Amygdala (tissue), 56 donors: ENCODE results near the gene TEP1.
"Not testable (repeated sequence)": the region's sequence is repeated elsewhere in the genome, so short reads cannot be mapped to it uniquely, and the experiment has no call there.

ENCODE experiments used
- DNase-seq, 56 donors: peaks; one replicate each; lab custom pipeline; 2025; lab: John Stamatoyannopoulos, UW

The TEP1 gene

DNA sequence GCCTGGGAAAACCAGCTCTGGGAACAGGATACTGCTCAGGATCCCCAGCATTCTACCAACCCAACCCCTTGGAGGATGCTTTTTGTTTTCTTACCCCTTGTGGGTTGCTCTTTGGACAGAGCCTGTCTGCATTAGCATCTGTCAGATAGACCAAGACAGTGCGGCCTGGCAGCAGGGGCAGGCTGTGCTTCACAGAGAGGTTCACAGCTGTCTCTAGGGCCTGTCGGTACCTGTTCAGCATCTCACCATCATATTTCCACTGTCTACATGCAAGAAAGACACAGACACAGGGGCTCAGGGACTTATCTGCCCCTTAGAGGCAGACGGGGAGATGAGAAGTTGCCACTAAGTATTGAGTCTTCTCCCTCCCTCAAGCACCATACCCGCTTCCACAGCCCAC, 21.8 kb downstream of the TEP1 start:
- no peak for DNase-seq

DNA sequence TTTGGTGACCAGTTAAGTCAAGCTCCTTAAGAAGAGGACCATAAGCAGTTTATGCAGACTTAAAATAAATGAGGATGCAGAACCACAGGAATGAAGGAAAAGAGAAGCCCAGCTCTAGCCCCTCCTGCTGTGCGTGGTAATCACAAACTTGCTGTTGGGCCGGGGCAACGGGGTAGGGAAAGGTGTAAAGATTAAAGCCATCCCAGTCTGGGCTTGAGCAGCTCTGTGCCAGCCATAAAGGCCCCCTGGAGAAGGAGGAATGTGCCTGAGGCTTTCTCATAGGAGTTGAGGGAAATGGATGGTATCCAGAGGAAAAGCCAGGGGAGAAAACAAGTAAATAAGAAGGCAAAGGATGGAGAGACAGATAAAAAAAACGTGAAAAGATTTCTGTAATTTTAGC, 25.1 kb downstream of the TEP1 start:
- DNase-seq = no peak

DNA sequence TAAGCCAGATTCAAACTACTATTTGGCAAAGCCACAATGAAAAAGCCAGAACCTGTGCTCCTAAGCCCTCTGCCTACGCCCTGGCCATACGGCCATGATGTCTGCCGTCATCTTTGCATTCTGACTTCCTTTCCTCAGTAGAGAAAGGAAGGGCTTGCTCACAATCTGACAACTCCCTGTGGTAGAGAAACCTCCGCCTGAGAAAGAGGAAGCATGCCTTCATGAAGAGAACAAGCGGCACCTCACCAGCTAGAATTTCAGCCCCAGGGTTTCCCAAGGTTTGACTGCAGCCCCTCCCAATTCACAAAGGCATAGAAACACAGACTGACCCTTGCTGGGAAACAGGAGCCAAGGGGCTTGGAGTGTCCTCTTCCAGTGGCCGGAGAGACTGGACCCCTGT, 25.7 kb downstream of the TEP1 start:
- no peak for DNase-seq

DNA sequence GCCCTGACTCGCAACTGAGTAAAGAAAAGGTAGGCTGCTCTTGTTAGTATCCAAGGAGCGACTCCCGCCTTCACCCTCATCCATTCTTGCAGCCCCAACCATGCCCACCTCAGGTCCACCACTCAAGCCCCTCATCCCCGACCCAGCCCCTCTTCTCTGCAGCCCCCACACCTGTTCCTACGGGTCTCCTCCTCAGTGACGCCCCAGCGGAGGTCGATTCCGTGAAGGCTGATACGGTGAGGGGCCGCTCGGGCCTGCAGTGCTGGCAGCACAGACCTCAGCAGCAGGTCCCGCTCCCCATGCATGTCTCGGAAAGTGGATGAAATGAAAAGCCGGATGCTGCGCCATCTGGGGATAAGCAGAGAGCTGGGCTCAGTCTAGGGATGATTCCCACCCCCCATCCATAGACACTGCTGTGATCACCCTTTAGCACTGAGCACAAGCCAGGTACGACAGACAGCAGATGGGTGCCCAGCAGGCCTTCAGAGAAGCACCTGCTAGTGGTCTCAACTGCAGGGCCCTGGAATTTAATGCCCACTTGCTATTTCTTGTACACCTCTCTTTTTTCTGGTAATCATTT, 26.9 kb downstream of the TEP1 start:
- no peak for DNase-seq

DNA sequence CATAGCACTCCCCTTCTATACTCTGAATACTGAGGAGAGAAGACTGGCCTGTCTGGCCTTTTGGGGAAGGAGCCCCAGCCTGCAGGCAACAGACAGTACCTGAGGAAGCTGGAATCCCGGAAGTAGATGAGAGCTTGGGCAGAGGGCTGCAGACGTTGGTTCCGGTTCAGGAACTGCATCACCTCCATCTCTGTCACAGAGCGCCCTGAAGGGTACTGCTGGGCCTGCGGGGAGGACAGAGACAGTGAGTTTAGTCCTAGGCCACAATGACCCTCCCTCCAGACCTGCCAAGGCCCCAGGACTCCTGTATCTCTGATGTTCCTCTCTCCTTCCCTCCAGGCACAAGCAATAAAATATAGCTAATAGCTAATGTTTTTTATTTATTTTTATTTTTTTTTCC, 28.4 kb downstream of the TEP1 start:
- DNase-seq = no peak

DNA sequence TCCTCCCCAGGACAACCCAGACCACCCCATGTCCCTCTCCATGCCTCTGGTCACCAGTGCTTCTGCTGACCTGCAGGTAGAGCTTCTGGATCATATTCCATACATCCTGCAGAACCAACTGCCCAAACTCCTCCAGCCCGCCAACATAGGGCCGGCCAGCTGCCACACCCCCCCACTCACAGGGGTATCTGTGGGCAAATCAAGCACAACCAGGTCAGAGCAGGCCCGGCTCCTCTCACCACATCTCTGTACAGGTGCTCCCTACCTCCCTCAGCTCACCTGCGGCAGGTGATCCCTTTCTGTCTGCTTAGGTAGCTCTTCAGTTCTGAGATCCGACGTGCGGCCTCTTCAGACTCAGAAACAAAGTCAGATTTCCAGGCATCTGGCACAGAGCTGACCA, 29.0 kb downstream of the TEP1 start:
- DNase-seq = no peak

DNA sequence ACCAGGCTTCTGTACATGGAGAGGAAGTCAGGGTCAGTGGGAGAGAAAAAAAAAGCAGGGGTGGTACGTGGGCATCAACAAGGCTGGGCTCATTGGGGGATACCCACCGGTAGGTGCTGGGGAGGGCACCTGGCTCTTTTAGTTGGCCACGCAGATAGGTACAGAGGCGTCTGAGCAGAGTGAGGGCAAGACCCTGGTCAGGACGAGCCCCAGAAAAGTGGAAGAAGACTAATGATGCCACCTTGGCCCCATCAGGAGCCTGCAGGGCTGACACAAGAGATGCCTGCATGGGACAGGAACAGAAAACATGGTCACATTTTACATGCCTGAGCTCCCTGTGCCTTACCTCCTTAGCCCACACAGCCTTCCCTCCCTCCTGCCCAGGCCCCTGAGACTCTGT, 29.7 kb downstream of the TEP1 start:
- no peak for DNase-seq

DNA sequence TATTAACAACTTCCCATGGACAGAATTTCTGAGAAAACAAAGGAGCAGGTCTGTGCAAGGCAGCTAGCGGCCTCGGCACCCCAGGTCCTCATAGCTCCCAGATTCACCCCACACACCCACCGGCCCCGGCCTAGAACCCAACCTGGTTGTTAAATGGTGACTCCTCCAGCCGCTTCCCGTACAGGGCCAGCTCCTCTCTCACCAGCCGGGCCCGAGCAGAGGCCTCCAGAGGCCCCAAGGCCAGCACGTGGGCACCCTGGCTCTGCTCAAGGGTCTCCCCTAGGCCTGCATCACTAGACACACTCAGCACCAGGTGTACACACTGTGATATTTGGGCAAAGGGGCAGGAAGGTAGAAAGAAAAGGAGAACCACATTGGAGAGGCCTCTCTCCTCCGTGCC, 30.3 kb downstream of the TEP1 start:
- DNase-seq = no peak

DNA sequence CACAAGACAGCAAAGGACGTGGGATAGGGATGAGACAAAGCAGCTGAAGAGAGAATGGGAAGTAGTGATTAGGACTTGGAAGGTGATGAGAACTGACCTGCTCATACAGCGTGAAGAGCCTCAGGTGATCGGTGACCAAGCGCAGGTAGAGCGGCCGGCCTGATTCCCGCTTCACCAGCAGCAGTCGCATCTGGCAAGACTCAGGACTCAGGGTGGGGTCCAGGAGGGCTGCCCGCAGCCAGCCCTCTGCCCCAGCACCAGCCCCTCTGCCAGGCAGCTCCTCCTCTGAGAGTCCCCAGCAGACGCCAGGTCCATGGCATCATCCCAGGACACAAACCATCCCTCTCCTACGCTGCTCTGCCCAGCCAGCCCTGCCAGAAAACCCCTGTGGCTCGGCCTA, 30.8 kb downstream of the TEP1 start:
- no peak for DNase-seq

DNA sequence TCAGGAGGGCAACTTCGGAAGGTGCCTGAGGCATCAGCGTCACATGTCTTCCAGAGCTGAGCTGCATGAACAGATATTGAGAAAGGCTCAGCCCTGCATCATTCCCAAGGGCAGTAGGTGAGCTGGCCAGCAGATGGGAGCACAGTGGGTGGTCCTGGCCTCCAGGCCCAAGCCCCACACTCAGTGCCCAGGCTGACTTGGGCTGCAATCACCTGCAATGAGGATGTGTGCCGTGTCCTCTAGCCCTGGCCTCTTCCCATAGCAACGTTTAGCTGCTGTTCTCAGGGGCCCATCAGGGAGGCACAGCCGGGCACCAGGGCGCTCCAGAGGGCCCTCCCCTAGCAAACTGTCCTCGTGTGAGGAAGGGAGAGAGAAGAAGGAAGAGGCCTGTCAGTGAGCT, 32.0 kb downstream of the TEP1 start:
- DNase-seq = no peak

DNA sequence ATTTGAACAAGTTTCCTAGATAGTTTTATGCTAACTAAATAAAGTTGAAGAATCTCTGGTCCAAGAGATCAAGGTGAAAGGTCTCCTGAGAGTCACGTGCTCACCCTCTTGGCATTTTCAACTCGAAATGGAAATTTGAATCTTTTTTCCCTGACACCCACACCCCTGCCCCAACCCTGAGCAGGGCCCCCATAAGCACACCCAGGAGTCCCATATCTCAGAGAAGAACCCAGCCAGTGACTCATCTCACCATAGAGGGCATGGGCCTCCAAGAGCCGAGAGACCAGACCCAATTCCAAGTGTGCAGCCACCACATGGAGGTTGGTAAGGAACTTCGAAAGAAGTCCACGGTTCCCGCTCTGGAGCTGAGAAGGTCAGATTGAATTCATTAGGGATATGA, 32.6 kb downstream of the TEP1 start:
- no peak for DNase-seq

DNA sequence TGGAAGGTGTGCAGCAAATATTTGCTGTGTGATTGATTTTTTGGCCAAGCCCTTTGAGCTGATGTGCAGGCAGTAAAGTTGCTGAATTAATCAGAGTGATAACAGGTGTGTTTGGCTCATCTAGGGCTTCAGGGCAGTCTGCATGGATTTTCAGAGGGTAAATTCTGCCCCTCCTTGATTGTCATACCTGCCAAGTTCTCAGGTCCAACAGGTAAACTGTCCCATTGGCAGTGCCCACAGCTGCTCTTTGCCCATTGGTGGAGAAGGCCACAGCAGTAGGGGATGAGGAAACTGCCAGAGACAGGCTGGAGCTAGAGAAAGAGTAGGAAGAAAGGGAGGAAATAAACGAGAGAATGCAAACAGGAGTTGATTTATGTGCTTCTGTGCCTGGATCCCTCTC, 33.6 kb downstream of the TEP1 start:
- no peak for DNase-seq

DNA sequence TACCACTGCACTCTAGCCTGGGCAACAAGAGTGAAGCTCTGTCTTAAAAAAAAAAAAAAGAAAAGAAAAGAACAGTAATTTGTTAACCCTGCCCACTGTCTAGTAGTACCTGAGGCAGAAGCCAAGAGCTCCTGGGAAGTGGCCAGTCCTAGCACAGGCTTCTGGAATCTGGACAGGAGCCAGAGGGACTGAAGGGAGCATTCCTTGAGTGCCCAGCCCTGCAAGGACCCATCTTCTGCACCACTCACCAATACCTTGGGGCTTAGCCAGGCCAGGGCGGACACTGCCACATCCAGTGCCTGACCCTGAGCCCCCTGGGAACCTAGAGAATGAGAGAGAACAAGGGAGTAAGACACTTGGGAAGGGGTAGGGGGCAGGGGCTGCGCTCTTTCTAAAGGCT, 36.1 kb downstream of the TEP1 start:
- no peak for DNase-seq

DNA sequence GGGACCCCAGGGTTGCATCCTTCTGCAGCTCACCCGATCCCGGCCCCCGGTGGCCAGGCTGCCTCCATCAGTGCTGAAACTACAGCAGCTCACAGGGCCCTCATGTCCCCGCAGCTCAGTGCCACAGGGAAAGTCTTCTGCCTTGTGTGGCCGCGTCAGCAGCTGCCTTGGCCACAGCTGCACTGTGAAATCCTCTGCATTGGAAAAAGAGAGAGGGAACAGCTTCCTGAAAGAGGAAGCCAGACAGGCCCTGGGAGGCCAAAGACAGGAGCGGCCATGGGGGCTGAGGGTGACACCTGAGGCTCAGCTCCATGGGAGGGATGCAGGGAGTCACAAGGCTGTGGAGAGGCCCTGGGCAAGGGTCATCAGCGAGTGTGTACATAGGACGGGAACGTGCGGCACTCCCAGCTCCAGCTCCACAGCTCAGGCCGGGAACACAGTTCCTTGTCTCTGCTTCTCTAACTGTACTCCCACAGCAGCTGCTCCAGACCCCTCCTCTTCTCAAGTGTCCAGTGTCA, 37.2 kb downstream of the TEP1 start:
- DNase-seq = no peak

DNA sequence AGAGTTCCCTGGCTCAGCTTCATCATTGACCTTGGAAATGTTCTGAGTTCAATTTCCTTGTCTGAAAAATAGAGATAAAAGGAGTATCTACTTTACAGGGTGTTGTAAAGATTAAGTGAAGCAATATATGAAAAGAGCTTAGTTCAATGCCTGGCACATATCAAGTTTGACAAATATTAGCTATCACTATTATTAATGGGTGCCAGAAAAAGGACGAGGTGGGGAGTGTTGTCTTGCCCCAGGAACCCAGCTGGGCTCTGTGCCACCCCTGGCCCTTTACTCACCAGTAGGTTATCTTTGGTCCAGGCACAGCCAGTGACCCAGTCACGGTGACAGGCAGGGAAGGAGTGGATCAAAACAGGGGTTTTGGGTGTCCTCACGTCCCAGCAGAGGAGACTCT, 37.8 kb downstream of the TEP1 start:
- no peak for DNase-seq

DNA sequence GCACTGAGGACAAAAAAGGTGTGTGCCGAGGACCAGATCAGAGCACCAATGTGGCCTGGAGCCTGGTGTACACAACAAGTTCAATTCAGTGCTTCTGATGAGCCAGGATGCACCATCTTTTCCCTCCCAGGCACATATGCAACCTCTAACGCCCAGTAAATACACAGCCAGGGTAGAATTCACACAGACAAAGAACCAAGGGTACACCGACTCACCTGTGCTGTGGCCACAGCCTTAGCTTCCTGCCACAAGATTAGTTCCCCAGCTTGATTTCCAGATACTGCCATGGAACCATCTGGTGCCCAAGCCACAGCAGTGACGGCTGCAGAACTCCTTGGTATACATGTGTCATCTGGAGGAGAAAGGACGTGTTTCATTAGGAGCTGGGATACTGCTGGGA, 40.5 kb downstream of the TEP1 start:
- no peak for DNase-seq

DNA sequence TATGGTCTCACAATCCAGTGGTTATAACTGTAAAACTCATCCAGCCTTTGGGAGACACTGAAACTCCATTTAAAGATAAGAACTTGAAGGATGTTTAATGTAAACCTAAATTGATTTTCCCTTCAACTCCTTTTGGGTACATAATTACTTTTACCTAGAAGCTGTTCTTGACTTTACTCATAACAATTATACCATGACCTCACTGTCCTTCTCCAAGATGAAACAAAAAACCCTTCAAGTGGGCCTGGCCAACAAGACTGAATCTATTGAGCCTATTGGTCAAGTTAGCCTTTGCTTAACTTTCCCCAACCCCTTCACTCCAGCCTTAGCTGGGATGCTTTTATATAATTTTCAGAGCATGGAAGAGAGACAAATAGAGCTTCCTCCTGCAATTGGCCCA, 47.4 kb downstream of the TEP1 start:
- no peak for DNase-seq

DNA sequence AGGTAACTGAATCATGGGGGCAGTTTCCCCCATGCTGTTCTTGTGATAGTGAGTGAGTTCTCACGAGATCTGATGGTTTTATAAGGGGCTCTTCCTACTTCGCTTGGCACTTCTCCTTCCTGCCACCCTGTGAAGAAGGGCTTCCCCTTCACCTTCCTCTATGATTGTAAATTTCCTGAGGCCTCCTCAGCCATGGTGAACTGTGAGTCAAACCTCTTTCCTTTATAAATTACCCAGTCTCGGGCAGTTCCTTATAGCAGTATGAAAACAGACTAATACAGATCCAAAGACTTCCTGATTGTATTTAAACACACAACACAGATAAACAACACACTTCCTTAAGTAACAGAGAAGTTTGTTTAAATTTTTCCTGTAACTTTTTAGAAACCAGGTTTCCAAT, 54.8 kb downstream of the TEP1 start:
- not testable (repeated sequence) for DNase-seq

DNA sequence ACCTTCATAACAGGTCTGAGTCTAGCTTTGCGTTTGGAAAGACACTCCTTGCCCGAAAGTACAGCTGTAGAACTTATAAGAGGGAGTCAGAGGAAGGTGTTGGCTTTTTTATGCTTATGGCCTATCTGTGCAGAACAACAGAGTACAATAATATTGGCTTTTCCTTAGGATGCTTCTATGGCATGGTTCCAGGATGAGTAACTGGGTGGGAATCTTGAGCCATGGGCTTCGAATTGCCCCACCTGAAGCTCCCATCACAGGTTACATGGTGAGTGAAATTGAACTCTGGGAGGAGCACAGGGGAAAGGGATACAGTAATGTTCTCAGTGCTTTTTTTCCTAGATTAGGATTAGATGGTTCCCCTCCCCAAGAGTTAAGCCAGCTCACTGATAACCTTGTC, 56.9 kb downstream of the TEP1 start:
- DNase-seq = no peak

DNA sequence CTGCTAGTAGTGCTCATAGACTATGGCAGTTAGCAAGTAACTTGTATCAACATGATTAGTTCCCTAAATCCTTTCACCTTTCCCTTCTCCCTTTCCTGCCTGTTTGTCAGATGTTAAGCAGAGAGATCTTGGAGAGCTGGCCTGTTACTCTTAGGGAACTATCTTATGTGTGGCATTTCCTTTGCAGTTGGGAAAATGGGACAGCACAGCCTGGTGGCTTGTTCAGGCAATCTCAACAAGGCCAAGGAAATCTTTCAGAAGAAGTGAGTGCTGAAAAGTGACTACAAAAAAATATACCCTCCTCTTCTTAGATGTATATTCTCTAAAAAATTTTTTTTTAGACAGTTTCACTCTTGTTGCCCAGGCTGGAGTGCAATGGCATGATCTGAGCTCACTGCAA, 62.4 kb downstream of the TEP1 start:
- DNase-seq = no peak

DNA sequence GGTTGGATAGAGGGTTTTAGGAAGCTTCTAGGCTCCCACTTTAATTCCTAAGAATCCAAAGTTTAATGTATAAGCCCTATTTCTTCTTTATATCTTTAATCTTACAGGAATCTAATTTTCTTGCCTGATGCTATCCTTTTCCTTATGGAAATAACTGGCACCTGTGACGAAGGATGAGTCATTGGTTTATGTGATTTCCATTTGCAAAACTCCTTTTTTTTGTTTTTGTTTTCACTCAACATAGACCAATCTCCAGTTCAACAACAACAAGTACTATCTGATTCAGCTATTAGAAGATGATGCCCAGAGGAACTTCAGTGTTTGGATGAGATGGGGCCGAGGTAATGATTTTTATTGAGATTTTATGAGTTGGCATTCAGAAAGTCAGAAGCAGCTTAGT, 63.0 kb downstream of the TEP1 start:
- no peak for DNase-seq

DNA sequence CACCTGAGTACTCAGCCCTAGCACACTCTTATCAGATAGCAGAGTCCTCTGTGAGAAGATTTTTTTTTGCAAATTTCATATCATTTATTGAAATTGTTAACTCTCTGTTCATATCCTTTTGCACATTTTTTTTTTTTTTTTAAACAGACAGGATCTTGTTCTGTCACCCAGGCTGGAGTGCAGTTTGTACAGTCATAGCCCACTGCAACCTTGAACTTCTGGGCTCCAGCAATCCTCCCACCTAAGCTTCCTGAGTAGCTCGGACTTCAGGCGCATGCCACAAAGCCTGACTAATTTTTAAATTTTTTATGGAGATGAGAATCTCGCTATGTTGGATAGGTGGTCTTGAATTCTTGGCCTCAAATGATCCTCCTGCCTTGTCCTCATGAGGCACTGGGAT, 65.6 kb downstream of the TEP1 start:
- no peak for DNase-seq

DNA sequence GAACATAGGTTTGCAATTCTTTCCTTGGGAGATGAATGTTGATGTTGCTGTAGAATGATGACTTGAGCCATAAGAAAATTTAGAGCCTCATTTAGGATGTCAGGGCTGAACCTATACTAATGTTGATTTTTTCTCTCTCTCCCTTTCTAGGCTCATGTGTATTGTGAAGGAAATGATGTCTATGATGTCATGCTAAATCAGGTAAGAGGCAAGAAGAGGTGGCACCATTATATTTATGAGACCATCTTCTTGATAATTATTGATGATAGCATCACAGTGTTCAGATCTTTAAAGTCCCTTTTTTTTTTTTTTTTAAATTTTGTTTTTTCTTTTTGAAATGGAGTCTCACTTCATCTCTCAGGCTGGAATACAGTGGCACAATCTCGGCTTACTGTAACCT, 66.6 kb downstream of the TEP1 start:
- no peak for DNase-seq
